OCI-LY1 (cell line): Measurements from ENCODE around the gene ZNF79.

ENCODE experiments used
- H2AFZ ChIP-seq: fragments of 200-600 bp; sonication (generic), shearing (Covaris generic); 2 replicates; pipeline ENCODE4 v1.6.0; 2014; ENCODE audit warnings: antibody characterized with exemption, mild to moderate bottlenecking, low read length
- H3F3A ChIP-seq: fragments of 200-600 bp; sonication (generic), shearing (Covaris generic); 2 replicates; pipeline ENCODE4 v1.6.0; 2014; ENCODE audit warnings: mild to moderate bottlenecking, antibody characterized with exemption, low read length, moderate library complexity; ENCODE audit not compliant: insufficient read depth
- H3K27ac ChIP-seq: fragments of 200-600 bp; sonication (generic); 2 replicates; pipeline ENCODE4 v1.5.1; 2014; ENCODE audit warnings: low read length, mixed run types, mild to moderate bottlenecking, low read depth; ENCODE audit not compliant: poor library complexity, severe bottlenecking
- H3K27me3 ChIP-seq: fragments of 200-600 bp; sonication (generic); 2 replicates; pipeline ENCODE4 v1.6.0; 2014; ENCODE audit warnings: antibody characterized with exemption, mild to moderate bottlenecking, low read length, moderate library complexity; ENCODE audit not compliant: insufficient read depth
- H3K36me3 ChIP-seq: fragments of 200-600 bp; sonication (generic); 2 replicates; pipeline ENCODE4 v1.6.1; 2014; ENCODE audit warnings: mild to moderate bottlenecking, antibody characterized with exemption, low read length, moderate library complexity, mixed read lengths; ENCODE audit not compliant: insufficient read depth
- H3K4me1 ChIP-seq: fragments of 200-600 bp; sonication (generic); 2 replicates; pipeline ENCODE4 v1.5.1; 2014; ENCODE audit warnings: mild to moderate bottlenecking, low read length, moderate library complexity; ENCODE audit not compliant: insufficient read depth, severe bottlenecking
- H3K4me2 ChIP-seq: fragments of 200-600 bp; sonication (generic), shearing (Covaris generic); 2 replicates; pipeline ENCODE4 v1.6.1; 2014; ENCODE audit warnings: low read length
- H3K4me3 ChIP-seq: fragments of 200-600 bp; sonication (generic); 2 replicates; pipeline ENCODE4 v1.5.1; 2014; ENCODE audit warnings: low read length, low read depth, mild to moderate bottlenecking, mixed read lengths; ENCODE audit not compliant: poor library complexity, severe bottlenecking
- H3K79me2 ChIP-seq: fragments of 200-600 bp; shearing (Covaris generic); 2 replicates; pipeline ENCODE4 v1.6.1; 2016; ENCODE audit warnings: mixed run types, low read length, mixed read lengths; ENCODE audit not compliant: insufficient read depth
- H3K9ac ChIP-seq: fragments of 200-600 bp; sonication (generic), shearing (Covaris generic); 2 replicates; pipeline ENCODE4 v1.6.1; 2014; ENCODE audit warnings: mild to moderate bottlenecking, low read length, mixed read lengths
- H3K9me2 ChIP-seq: fragments of 200-600 bp; sonication (generic), shearing (Covaris generic); 2 replicates; pipeline ENCODE4 v1.6.1; 2014; ENCODE audit warnings: low read depth, mild to moderate bottlenecking, low read length, mixed read lengths
- H3K9me3 ChIP-seq: fragments of 200-600 bp; shearing (Covaris generic); 2 replicates; pipeline ENCODE4 v1.6.1; 2014; ENCODE audit warnings: low read length, mixed read lengths
- H4K20me1 ChIP-seq: fragments of 200-600 bp; sonication (generic), shearing (Covaris generic); 2 replicates; pipeline ENCODE4 v1.6.0; 2016; ENCODE audit warnings: mild to moderate bottlenecking, low read length; ENCODE audit not compliant: insufficient read depth
- CTCF ChIP-seq: fragments of 200-600 bp; sonication (generic), shearing (Covaris generic); IDR thresholded peaks from 2 replicates; pipeline ENCODE4 v1.5.1; 2017; ENCODE audit warnings: mild to moderate bottlenecking, antibody characterized with exemption, low read length, moderate library complexity, mixed read lengths
- EZH2 ChIP-seq: fragments of 200-600 bp; sonication (generic), shearing (Covaris generic); IDR thresholded peaks from 2 replicates; pipeline ENCODE4 v1.8.0; 2017; ENCODE audit warnings: borderline replicate concordance, mixed run types, mild to moderate bottlenecking, antibody characterized with exemption, low read length, moderate library complexity, mixed read lengths

ZNF79 gene

GRCh38 chr9:127384016-127384730 lies 40.0 kb upstream of the ZNF79 start:
- no peak overlapping the region for H3K9ac ChIP-seq
- no peaks in the 10 kb centered on the region for H4K20me1 ChIP-seq
- no peaks in the 10 kb centered on the region for H3F3A ChIP-seq
- H3K79me2 ChIP-seq = no peaks in the 10 kb centered on the region
- H3K4me1 ChIP-seq = peaks cover 4% of the 10 kb centered on the region
- H3K27me3 ChIP-seq = no peaks in the 10 kb centered on the region
- H3K4me2 ChIP-seq = no peak overlapping the region
- no peaks in the 10 kb centered on the region for H3K9me3 ChIP-seq
- no peak overlapping the region for H3K4me3 ChIP-seq
- no peaks in the 10 kb centered on the region for H3K36me3 ChIP-seq
- H3K9me2 ChIP-seq = no peaks in the 10 kb centered on the region
- H3K27ac ChIP-seq = no peak overlapping the region
- TF ChIP-seq CTCF = no peak
- no peak for TF ChIP-seq EZH2
- no peak overlapping the region for H2AFZ ChIP-seq

GRCh38 chr9:127384901-127385300 lies 39.3 kb upstream of the ZNF79 start:
- H3K27ac ChIP-seq = no peak overlapping the region
- no peak for TF ChIP-seq CTCF
- TF ChIP-seq EZH2 = no peak
- H3K36me3 ChIP-seq = no peaks in the 10 kb centered on the region
- no peaks in the 10 kb centered on the region for H4K20me1 ChIP-seq
- no peaks in the 10 kb centered on the region for H3K9me3 ChIP-seq
- no peaks in the 10 kb centered on the region for H3F3A ChIP-seq
- no peaks in the 10 kb centered on the region for H3K27me3 ChIP-seq
- no peak overlapping the region for H3K4me3 ChIP-seq
- H2AFZ ChIP-seq = no peak overlapping the region
- H3K9ac ChIP-seq = no peak overlapping the region
- H3K79me2 ChIP-seq = no peaks in the 10 kb centered on the region
- H3K9me2 ChIP-seq = no peaks in the 10 kb centered on the region
- no peak overlapping the region for H3K4me2 ChIP-seq
- peaks cover 4% of the 10 kb centered on the region for H3K4me1 ChIP-seq

GRCh38 chr9:127386249-127386648 lies 37.9 kb upstream of the ZNF79 start:
- Histone ChIP-seq H3K9ac (no peak overlapping the region), H3K79me2 (no peaks in the 10 kb centered on the region), H3K27ac (no peak overlapping the region), H3F3A (no peaks in the 10 kb centered on the region), H3K27me3 (no peaks in the 10 kb centered on the region), H3K9me3 (no peaks in the 10 kb centered on the region), H2AFZ (no peak overlapping the region), H3K36me3 (no peaks in the 10 kb centered on the region), H3K9me2 (no peaks in the 10 kb centered on the region), H3K4me2 (no peak overlapping the region), H3K4me1 (peaks cover 4% of the 10 kb centered on the region), H3K4me3 (no peak overlapping the region), H4K20me1 (no peaks in the 10 kb centered on the region)
- TF ChIP-seq CTCF (no peak), EZH2 (no peak)
